Measurements from ENCODE around the gene PPFIBP1. TPM values are rescaled to one million over a fixed set of nuclear protein-coding genes. Genes with fewer than 3 reads are reported as not detected.

PPFIBP1 gene
- total and polyA plus RNA-seq, 2 of the 13 experiments (the other 11 are each of a cell fraction or from before 2014, with no cell fraction given) = 16.2 to 21.8 TPM

GRCh38 chr12:27689558-27690180, 165.7 kb downstream of the PPFIBP1 start:
- ATAC-seq = no peak
- Histone ChIP-seq H3K27ac (ENCODE audit: extremely low read length, insufficient read depth, low read length) (no peak overlapping the region), H4K20me1 (ENCODE audit: insufficient read depth, low read length) (no peaks in the 10 kb centered on the region), H3K27me3 (ENCODE audit: control insufficient read depth in 1 of 2, insufficient read depth in 2 of 2, low read length in 2 of 2) (no peaks in the 10 kb centered on the region; a peak in 1 of 5 replicates), H3K4me1 (ENCODE audit: insufficient read depth, low read length) (no peaks in the 10 kb centered on the region), H3K4me3 (replicated peaks in 1 of 3; ENCODE audit: insufficient read depth in 1 of 3, low read depth in 2 of 3, low read length in 3 of 3) (no peak overlapping the region), H3K9me3 (ENCODE audit: low read length) (no peaks in the 10 kb centered on the region), H3K9ac (ENCODE audit: insufficient read depth, low read depth, low read length) (no peak overlapping the region), H3K36me3 (replicated peaks in 1 of 2; ENCODE audit: control insufficient read depth in 1 of 2, insufficient read depth in 2 of 2, low read length in 2 of 2) (peaks cover 4 to 23% of the 10 kb centered on the region in 2 experiments; a peak in 4 of 5 replicates), H3K4me2 (ENCODE audit: low read depth, low read length) (no peak overlapping the region), H2AFZ (ENCODE audit: low read length) (no peak overlapping the region), H3K79me2 (ENCODE audit: insufficient read depth, low read length) (no peaks in the 10 kb centered on the region)
- ChIA-PET CTCF (ENCODE audit: low intra/inter-chr PET ratio, low total read pairs) (no interaction called here), POLR2A (no interaction called here)
- FAIRE-seq = no peak
- WGBS (ENCODE audit: low lambda C conversion rate) = 96% methylated on average over 13 of the region's 13 CpGs
- no peak for DNase-seq (ENCODE audit: low spot score)
- in situ Hi-C loops (cut with HindIII; ENCODE audit: extremely low pct_ligation_motif_present, low pct_unique_long_range_greater_than_20kb) (no loop called here), intact Hi-C loops (cut with micrococcal nuclease; ENCODE audit: unreplicated experiment) (no loop called here)
- BruUV-seq (replicated peaks) = no TSS peak
- TF ChIP-seq SIX1 (CRISPR knock-in tag; IDR thresholded peaks at IDR 0.05; ENCODE audit: borderline replicate concordance) (no peak), KMT2A (CRISPR knock-in tag; IDR thresholded peaks at IDR 0.05) (no peak), NR2C2 (CRISPR knock-in tag; IDR thresholded peaks at IDR 0.05; ENCODE audit: borderline replicate concordance) (no peak), CHD2 (IDR thresholded peaks at IDR 0.05; ENCODE audit: low read depth, low read length) (no peak), ZNF609 (CRISPR knock-in tag; IDR thresholded peaks at IDR 0.05; ENCODE audit: borderline replicate concordance) (no peak), TGIF2 (CRISPR knock-in tag; IDR thresholded peaks at IDR 0.05) (no peak), STAT6 (CRISPR knock-in tag; IDR thresholded peaks at IDR 0.05; ENCODE audit: borderline replicate concordance) (no peak), ZNF121 (CRISPR knock-in tag; IDR thresholded peaks at IDR 0.05) (no peak)
- TF ChIP-seq, protein P1, sequence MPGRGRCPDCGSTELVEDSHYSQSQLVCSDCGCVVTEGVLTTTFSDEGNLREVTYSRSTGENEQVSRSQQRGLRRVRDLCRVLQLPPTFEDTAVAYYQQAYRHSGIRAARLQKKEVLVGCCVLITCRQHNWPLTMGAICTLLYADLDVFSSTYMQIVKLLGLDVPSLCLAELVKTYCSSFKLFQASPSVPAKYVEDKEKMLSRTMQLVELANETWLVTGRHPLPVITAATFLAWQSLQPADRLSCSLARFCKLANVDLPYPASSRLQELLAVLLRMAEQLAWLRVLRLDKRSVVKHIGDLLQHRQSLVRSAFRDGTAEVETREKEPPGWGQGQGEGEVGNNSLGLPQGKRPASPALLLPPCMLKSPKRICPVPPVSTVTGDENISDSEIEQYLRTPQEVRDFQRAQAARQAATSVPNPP (CRISPR knock-in tag; IDR thresholded peaks at IDR 0.05) = no peak
- TF ChIP-seq, protein P2, sequence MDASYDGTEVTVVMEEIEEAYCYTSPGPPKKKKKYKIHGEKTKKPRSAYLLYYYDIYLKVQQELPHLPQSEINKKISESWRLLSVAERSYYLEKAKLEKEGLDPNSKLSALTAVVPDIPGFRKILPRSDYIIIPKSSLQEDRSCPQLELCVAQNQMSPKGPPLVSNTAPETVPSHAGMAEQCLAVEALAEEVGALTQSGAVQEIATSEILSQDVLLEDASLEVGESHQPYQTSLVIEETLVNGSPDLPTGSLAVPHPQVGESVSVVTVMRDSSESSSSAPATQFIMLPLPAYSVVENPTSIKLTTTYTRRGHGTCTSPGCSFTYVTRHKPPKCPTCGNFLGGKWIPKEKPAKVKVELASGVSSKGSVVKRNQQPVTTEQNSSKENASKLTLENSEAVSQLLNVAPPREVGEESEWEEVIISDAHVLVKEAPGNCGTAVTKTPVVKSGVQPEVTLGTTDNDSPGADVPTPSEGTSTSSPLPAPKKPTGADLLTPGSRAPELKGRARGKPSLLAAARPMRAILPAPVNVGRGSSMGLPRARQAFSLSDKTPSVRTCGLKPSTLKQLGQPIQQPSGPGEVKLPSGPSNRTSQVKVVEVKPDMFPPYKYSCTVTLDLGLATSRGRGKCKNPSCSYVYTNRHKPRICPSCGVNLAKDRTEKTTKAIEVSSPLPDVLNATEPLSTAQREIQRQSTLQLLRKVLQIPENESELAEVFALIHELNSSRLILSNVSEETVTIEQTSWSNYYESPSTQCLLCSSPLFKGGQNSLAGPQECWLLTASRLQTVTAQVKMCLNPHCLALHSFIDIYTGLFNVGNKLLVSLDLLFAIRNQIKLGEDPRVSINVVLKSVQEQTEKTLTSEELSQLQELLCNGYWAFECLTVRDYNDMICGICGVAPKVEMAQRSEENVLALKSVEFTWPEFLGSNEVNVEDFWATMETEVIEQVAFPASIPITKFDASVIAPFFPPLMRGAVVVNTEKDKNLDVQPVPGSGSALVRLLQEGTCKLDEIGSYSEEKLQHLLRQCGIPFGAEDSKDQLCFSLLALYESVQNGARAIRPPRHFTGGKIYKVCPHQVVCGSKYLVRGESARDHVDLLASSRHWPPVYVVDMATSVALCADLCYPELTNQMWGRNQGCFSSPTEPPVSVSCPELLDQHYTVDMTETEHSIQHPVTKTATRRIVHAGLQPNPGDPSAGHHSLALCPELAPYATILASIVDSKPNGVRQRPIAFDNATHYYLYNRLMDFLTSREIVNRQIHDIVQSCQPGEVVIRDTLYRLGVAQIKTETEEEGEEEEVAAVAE (CRISPR knock-in tag; IDR thresholded peaks at IDR 0.05; ENCODE audit: borderline replicate concordance) = no peak
